ENCODE results near the gene SPACA6. TPM values are rescaled to one million over a fixed set of nuclear protein-coding genes. Genes with fewer than 3 reads are reported as not detected.

SPACA6 gene
- total RNA-seq, 1 experiment from 2014 or later, result 13.3 TPM

DNA sequence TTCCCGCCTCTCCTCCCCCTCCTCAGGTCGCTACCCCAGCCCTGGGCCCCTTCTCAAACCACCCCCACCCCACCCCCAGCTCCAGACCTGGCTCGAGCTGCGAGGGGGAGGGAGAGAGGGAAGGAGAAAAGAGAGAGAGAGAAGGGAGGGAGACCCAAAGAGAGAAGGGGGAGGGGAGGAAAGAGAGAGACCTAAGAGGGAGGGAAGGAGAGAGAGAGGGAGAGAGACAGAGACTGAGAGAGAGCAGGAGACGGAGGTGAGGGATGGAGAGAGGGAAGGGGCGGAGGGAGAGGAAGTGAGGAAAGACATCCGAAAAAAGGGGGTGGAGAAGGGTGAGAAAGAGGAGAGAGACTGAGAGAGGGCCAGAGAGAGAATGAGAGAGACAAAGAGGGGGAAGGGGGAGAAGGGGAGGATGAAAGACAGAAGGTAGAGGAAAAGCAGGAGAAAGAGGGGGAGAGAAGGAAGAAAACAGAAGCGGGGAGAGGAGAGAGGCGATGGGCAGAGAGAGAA lies 2.0 kb upstream of the SPACA6 start (continued):
- TF ChIP-seq ZNF512 (CRISPR knock-in tag; IDR thresholded peaks at IDR 0.05; ENCODE audit: borderline replicate concordance) (0 out of 2 replicates have a peak, but pooled peaks have one; percentile 64), ZBTB21 (CRISPR knock-in tag; IDR thresholded peaks at IDR 0.05; ENCODE audit: borderline replicate concordance) (no peak), FOXP4 (CRISPR knock-in tag; IDR thresholded peaks at IDR 0.05) (no peak)

- Mint-ChIP-seq H3K27me3 (ENCODE audit: low read depth) (no peaks in the 10 kb centered on the region), H3K9me3 (no peaks in the 10 kb centered on the region), H3K36me3 (peaks cover 8% of the 10 kb centered on the region), H3K4me1 (peaks cover 39% of the 10 kb centered on the region), H3K4me3 (peak overlapping the region; percentile 70), H3K27ac (peak overlapping the region; percentile 62; the same call in 1 of the 2 replicates)
- POLR2A ChIA-PET, result interaction anchor here (1.8 kb wide), 1 partner anchor 11 kb away, joined by 7 read pairs; no protein-coding TSS in a partner anchor
- ATAC-seq, result no peak
- peak; percentile 25 for DNase-seq (ENCODE audit: low spot score)
- TF ChIP-seq, protein P1, sequence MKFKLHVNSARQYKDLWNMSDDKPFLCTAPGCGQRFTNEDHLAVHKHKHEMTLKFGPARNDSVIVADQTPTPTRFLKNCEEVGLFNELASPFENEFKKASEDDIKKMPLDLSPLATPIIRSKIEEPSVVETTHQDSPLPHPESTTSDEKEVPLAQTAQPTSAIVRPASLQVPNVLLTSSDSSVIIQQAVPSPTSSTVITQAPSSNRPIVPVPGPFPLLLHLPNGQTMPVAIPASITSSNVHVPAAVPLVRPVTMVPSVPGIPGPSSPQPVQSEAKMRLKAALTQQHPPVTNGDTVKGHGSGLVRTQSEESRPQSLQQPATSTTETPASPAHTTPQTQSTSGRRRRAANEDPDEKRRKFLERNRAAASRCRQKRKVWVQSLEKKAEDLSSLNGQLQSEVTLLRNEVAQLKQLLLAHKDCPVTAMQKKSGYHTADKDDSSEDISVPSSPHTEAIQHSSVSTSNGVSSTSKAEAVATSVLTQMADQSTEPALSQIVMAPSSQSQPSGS (CRISPR knock-in tag; IDR thresholded peaks at IDR 0.05; ENCODE audit: borderline replicate concordance, low read depth), result no peak
- TF ChIP-seq NR2C2 (CRISPR knock-in tag; IDR thresholded peaks at IDR 0.05) (no peak), RORB (CRISPR knock-in tag; IDR thresholded peaks at IDR 0.05) (no peak), NFATC4 (CRISPR knock-in tag; IDR thresholded peaks at IDR 0.05) (no peak), NR1H2 (CRISPR knock-in tag; IDR thresholded peaks at IDR 0.05) (no peak), HMGA2 (CRISPR knock-in tag; IDR thresholded peaks at IDR 0.05) (no peak), ZSCAN18 (CRISPR knock-in tag; IDR thresholded peaks at IDR 0.05) (no peak)
- TF ChIP-seq, protein P2, sequence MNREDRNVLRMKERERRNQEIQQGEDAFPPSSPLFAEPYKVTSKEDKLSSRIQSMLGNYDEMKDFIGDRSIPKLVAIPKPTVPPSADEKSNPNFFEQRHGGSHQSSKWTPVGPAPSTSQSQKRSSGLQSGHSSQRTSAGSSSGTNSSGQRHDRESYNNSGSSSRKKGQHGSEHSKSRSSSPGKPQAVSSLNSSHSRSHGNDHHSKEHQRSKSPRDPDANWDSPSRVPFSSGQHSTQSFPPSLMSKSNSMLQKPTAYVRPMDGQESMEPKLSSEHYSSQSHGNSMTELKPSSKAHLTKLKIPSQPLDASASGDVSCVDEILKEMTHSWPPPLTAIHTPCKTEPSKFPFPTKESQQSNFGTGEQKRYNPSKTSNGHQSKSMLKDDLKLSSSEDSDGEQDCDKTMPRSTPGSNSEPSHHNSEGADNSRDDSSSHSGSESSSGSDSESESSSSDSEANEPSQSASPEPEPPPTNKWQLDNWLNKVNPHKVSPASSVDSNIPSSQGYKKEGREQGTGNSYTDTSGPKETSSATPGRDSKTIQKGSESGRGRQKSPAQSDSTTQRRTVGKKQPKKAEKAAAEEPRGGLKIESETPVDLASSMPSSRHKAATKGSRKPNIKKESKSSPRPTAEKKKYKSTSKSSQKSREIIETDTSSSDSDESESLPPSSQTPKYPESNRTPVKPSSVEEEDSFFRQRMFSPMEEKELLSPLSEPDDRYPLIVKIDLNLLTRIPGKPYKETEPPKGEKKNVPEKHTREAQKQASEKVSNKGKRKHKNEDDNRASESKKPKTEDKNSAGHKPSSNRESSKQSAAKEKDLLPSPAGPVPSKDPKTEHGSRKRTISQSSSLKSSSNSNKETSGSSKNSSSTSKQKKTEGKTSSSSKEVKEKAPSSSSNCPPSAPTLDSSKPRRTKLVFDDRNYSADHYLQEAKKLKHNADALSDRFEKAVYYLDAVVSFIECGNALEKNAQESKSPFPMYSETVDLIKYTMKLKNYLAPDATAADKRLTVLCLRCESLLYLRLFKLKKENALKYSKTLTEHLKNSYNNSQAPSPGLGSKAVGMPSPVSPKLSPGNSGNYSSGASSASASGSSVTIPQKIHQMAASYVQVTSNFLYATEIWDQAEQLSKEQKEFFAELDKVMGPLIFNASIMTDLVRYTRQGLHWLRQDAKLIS (CRISPR knock-in tag; IDR thresholded peaks at IDR 0.05; ENCODE audit: borderline replicate concordance), result no peak
- TF ChIP-seq, protein P3, sequence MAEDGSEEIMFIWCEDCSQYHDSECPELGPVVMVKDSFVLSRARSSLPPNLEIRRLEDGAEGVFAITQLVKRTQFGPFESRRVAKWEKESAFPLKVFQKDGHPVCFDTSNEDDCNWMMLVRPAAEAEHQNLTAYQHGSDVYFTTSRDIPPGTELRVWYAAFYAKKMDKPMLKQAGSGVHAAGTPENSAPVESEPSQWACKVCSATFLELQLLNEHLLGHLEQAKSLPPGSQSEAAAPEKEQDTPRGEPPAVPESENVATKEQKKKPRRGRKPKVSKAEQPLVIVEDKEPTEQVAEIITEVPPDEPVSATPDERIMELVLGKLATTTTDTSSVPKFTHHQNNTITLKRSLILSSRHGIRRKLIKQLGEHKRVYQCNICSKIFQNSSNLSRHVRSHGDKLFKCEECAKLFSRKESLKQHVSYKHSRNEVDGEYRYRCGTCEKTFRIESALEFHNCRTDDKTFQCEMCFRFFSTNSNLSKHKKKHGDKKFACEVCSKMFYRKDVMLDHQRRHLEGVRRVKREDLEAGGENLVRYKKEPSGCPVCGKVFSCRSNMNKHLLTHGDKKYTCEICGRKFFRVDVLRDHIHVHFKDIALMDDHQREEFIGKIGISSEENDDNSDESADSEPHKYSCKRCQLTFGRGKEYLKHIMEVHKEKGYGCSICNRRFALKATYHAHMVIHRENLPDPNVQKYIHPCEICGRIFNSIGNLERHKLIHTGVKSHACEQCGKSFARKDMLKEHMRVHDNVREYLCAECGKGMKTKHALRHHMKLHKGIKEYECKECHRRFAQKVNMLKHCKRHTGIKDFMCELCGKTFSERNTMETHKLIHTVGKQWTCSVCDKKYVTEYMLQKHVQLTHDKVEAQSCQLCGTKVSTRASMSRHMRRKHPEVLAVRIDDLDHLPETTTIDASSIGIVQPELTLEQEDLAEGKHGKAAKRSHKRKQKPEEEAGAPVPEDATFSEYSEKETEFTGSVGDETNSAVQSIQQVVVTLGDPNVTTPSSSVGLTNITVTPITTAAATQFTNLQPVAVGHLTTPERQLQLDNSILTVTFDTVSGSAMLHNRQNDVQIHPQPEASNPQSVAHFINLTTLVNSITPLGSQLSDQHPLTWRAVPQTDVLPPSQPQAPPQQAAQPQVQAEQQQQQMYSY (CRISPR knock-in tag; IDR thresholded peaks at IDR 0.05), result peak; percentile 82
- CTCF ChIA-PET, result interaction anchor here (1.6 kb wide), 1 partner anchor 31 kb away, joined by 5 read pairs; no protein-coding TSS in a partner anchor
Observed at GRCh38 chr19:51691584-51692428, 1.3 kb upstream of the SPACA6 start.

All from WTC11 (cell line).